ENCODE measurements around the gene EEF1G.

DNA sequence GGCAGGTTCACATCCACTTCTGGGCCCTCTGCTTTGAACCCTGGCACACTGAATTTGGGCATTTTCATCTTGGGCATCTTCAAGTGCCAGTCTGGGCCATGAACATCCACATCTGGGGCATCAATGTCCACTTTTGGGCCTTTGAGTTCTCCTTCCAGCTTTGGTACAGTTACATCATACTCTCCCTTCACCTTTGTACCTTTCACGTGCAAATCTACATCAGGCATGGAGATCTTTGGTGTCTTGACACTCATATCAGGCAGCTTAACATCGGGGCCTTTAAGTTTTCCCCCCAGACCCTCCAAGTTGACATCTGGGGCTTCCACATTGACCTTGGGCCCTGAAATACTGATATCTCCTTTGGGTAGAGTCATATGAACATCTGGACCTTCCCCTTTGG is 41.6 kb downstream of the EEF1G start:
- TF ChIP-seq, protein P1, sequence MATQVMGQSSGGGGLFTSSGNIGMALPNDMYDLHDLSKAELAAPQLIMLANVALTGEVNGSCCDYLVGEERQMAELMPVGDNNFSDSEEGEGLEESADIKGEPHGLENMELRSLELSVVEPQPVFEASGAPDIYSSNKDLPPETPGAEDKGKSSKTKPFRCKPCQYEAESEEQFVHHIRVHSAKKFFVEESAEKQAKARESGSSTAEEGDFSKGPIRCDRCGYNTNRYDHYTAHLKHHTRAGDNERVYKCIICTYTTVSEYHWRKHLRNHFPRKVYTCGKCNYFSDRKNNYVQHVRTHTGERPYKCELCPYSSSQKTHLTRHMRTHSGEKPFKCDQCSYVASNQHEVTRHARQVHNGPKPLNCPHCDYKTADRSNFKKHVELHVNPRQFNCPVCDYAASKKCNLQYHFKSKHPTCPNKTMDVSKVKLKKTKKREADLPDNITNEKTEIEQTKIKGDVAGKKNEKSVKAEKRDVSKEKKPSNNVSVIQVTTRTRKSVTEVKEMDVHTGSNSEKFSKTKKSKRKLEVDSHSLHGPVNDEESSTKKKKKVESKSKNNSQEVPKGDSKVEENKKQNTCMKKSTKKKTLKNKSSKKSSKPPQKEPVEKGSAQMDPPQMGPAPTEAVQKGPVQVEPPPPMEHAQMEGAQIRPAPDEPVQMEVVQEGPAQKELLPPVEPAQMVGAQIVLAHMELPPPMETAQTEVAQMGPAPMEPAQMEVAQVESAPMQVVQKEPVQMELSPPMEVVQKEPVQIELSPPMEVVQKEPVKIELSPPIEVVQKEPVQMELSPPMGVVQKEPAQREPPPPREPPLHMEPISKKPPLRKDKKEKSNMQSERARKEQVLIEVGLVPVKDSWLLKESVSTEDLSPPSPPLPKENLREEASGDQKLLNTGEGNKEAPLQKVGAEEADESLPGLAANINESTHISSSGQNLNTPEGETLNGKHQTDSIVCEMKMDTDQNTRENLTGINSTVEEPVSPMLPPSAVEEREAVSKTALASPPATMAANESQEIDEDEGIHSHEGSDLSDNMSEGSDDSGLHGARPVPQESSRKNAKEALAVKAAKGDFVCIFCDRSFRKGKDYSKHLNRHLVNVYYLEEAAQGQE (IDR thresholded peaks at IDR 0.05; ENCODE audit: borderline replicate concordance), result no peak
- TF ChIP-seq SMC3 (conservative IDR thresholded peaks at IDR 0.05; ENCODE audit: poor library complexity) (no peak), RAD21 (conservative IDR thresholded peaks at IDR 0.05) (no peak), POLR2AphosphoS5 (IDR thresholded peaks at IDR 0.05) (no peak), TAF1 (IDR thresholded peaks at IDR 0.05; ENCODE audit: low read depth) (no peak), EP300 (conservative IDR thresholded peaks at IDR 0.05; ENCODE audit: poor library complexity, severe bottlenecking) (no peak), MXI1 (conservative IDR thresholded peaks at IDR 0.05; ENCODE audit: poor library complexity, severe bottlenecking) (no peak), EZH2 (IDR thresholded peaks at IDR 0.05; ENCODE audit: borderline replicate concordance, insufficient read depth, low read length, poor library complexity, severe bottlenecking) (no peak)
- TF ChIP-seq, protein P2, sequence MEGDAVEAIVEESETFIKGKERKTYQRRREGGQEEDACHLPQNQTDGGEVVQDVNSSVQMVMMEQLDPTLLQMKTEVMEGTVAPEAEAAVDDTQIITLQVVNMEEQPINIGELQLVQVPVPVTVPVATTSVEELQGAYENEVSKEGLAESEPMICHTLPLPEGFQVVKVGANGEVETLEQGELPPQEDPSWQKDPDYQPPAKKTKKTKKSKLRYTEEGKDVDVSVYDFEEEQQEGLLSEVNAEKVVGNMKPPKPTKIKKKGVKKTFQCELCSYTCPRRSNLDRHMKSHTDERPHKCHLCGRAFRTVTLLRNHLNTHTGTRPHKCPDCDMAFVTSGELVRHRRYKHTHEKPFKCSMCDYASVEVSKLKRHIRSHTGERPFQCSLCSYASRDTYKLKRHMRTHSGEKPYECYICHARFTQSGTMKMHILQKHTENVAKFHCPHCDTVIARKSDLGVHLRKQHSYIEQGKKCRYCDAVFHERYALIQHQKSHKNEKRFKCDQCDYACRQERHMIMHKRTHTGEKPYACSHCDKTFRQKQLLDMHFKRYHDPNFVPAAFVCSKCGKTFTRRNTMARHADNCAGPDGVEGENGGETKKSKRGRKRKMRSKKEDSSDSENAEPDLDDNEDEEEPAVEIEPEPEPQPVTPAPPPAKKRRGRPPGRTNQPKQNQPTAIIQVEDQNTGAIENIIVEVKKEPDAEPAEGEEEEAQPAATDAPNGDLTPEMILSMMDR (IDR thresholded peaks at IDR 0.05; ENCODE audit: poor library complexity, severe bottlenecking), result no peak

Measured in neural cell (in vitro differentiated cells).